NT2/D1 (cell line): ENCODE measurements around the gene ZNF790.

Source experiments
- SUZ12 ChIP-seq: IDR thresholded peaks from 2 replicates; pipeline ENCODE4 v1.6.1; 2011; ENCODE audit not compliant: insufficient read length, insufficient read depth; ENCODE audit errors: extremely low read depth
- YY1 ChIP-seq: IDR thresholded peaks from 2 replicates; pipeline ENCODE4 v1.6.1; 2011; ENCODE audit not compliant: insufficient read length, insufficient read depth

DNA sequence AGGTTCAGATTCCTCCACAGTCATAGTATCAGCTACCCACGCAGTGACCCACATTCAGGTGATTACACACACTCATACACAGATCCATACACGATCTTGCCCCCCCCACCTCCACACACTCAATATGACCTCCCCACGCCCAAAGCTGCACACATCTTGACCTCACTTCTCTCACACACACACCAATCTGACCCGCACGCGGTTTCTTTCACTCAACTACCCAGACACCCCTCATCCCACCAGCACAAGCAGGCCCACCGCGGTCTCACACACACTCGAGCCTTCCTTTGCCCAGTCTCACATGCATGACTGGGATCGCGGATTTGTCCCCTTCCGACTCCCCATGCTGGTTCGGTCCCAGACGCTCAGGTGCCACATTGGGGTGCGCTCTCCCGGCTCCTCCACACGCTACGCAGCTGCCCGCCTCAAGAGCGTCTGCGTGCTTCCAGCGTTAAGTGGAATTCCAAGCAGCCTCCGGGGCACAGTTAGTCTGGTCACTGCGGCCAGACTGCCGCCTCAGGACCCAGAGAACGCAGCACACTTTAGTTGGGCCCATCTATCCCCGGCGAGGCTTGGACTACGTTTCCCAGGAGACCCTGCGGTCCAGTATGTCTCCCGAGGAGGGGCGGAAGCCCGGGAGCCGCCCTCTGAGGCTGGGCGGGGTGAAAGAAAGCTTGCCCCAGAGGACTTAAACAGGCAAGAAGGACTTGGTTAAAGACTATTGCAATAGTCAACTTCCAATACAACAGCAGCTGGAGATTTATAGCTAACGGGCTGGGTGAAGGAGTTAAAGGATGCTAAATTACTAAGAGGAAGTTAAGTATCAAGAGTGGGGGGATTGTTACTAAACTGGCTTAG is 11.7 kb upstream of the ZNF790 start:
- peak; percentile 39 for TF ChIP-seq YY1
- no peak for TF ChIP-seq SUZ12
